HUES6 (cell line): Measurements from ENCODE around the gene TCF12.
"Not testable (repeated sequence)": the region's sequence is repeated elsewhere in the genome, so short reads cannot be mapped to it uniquely, and the experiment has no call there.

ENCODE experiments used
- H3K27ac ChIP-seq: 2 replicates; pipeline ENCODE4 v1.7.0; 2013; ENCODE audit warnings: low read depth, mild to moderate bottlenecking, low read length, inconsistent platforms
- H3K27me3 ChIP-seq: 2 replicates; pipeline ENCODE4 v1.6.1; 2013; ENCODE audit warnings: low read length; ENCODE audit not compliant: control insufficient read depth, insufficient read depth
- H3K36me3 ChIP-seq: 2 replicates; pipeline ENCODE4 v1.6.1; 2013; ENCODE audit warnings: low read length; ENCODE audit not compliant: control insufficient read depth, insufficient read depth
- H3K4me1 ChIP-seq: 2 replicates; pipeline ENCODE4 v1.6.1; 2013; ENCODE audit warnings: low read length; ENCODE audit not compliant: control insufficient read depth, insufficient read depth
- H3K4me3 ChIP-seq: 2 replicates; pipeline ENCODE4 v1.5.1; 2013; ENCODE audit warnings: low read depth, low read length
- H3K9ac ChIP-seq: one replicate; pipeline ENCODE4 v1.6.1; 2013; ENCODE audit warnings: mild to moderate bottlenecking, low read length
- H3K9me3 ChIP-seq: 2 replicates; pipeline ENCODE4 v1.6.1; 2013; ENCODE audit warnings: low read depth, low read length; ENCODE audit not compliant: control insufficient read depth, insufficient read depth

The TCF12 gene

GRCh38 chr15:56931639-56932508 is 13.4 kb downstream of the TCF12 start:
- Histone ChIP-seq H3K4me1 (peaks cover 12% of the 10 kb centered on the region), H3K9me3 (peaks cover 2% of the 10 kb centered on the region; the same call in 1 of the 2 replicates), H3K9ac (no peak overlapping the region), H3K4me3 (no peak overlapping the region), H3K27ac (no peak overlapping the region), H3K27me3 (no peaks in the 10 kb centered on the region), H3K36me3 (peaks cover 15% of the 10 kb centered on the region)

GRCh38 chr15:56932509-56932868 is 14.0 kb downstream of the TCF12 start:
- H3K9me3 ChIP-seq, H3K4me1 ChIP-seq, H3K4me3 ChIP-seq, H3K27me3 ChIP-seq, H3K9ac ChIP-seq, H3K27ac ChIP-seq: not testable (repeated sequence)
- H3K36me3 ChIP-seq, result peaks cover 15% of the 10 kb centered on the region

GRCh38 chr15:56933410-56933809 is 15.0 kb downstream of the TCF12 start:
- H3K27ac ChIP-seq, result no peak overlapping the region
- H3K36me3 ChIP-seq, result peaks cover 12% of the 10 kb centered on the region
- peaks cover 2% of the 10 kb centered on the region; the same call in 1 of the 2 replicates for H3K9me3 ChIP-seq
- no peak overlapping the region for H3K4me3 ChIP-seq
- H3K27me3 ChIP-seq, result no peaks in the 10 kb centered on the region
- H3K9ac ChIP-seq, result no peak overlapping the region
- H3K4me1 ChIP-seq, result peaks cover 4% of the 10 kb centered on the region; the same call in 1 of the 2 replicates

GRCh38 chr15:56933811-56934210 is 15.4 kb downstream of the TCF12 start:
- Histone ChIP-seq H3K9me3 (peaks cover 2% of the 10 kb centered on the region; the same call in 1 of the 2 replicates), H3K27ac (no peak overlapping the region), H3K27me3 (no peaks in the 10 kb centered on the region), H3K4me1 (peaks cover 6% of the 10 kb centered on the region), H3K36me3 (peaks cover 12% of the 10 kb centered on the region; the same call in 1 of the 2 replicates), H3K4me3 (no peak overlapping the region), H3K9ac (no peak overlapping the region)

GRCh38 chr15:56934269-56934668 is 15.8 kb downstream of the TCF12 start:
- Histone ChIP-seq H3K4me1 (peaks cover 3% of the 10 kb centered on the region; the same call in 1 of the 2 replicates), H3K9me3 (peaks cover 2% of the 10 kb centered on the region; the same call in 1 of the 2 replicates), H3K27ac (no peak overlapping the region), H3K27me3 (no peaks in the 10 kb centered on the region), H3K36me3 (peaks cover 9% of the 10 kb centered on the region; the same call in 1 of the 2 replicates), H3K4me3 (no peak overlapping the region), H3K9ac (no peak overlapping the region)

GRCh38 chr15:56936929-56937328 is 18.5 kb downstream of the TCF12 start:
- Histone ChIP-seq H3K27ac (no peak overlapping the region), H3K9ac (no peak overlapping the region), H3K27me3 (no peaks in the 10 kb centered on the region), H3K36me3 (peaks cover 9% of the 10 kb centered on the region; the same call in 1 of the 2 replicates), H3K4me1 (peaks cover 3% of the 10 kb centered on the region; the same call in 1 of the 2 replicates), H3K9me3 (peaks cover 2% of the 10 kb centered on the region; the same call in 1 of the 2 replicates), H3K4me3 (no peak overlapping the region)

- H3K36me3 ChIP-seq, result peaks cover 6% of the 10 kb centered on the region; the same call in 1 of the 2 replicates
- no peak overlapping the region for H3K4me3 ChIP-seq
- H3K27me3 ChIP-seq, result no peaks in the 10 kb centered on the region
- H3K9me3 ChIP-seq, result 0 out of 2 replicates have a peak, but pooled peaks cover 2% of the 10 kb centered on the region
- no peak overlapping the region for H3K9ac ChIP-seq
- peaks cover 3% of the 10 kb centered on the region; the same call in 1 of the 2 replicates for H3K4me1 ChIP-seq
- no peak overlapping the region for H3K27ac ChIP-seq
Measured at GRCh38 chr15:56939257-56939656, 20.8 kb downstream of the TCF12 start.

- Histone ChIP-seq H3K9ac (no peak overlapping the region), H3K27ac (no peak overlapping the region), H3K9me3 (no peaks in the 10 kb centered on the region; the same call in 1 of the 2 replicates), H3K36me3 (no peaks in the 10 kb centered on the region), H3K27me3 (no peaks in the 10 kb centered on the region), H3K4me3 (no peak overlapping the region), H3K4me1 (peaks cover 3% of the 10 kb centered on the region; the same call in 1 of the 2 replicates)
Measured at GRCh38 chr15:56940388-56940787, 21.9 kb downstream of the TCF12 start.

GRCh38 chr15:56942118-56942517 is 23.7 kb downstream of the TCF12 start:
- H3K27me3 ChIP-seq, result no peaks in the 10 kb centered on the region
- H3K9me3 ChIP-seq, result peaks cover 3% of the 10 kb centered on the region; the same call in 1 of the 2 replicates
- no peak overlapping the region for H3K27ac ChIP-seq
- H3K4me1 ChIP-seq, result peaks cover 3% of the 10 kb centered on the region; the same call in 1 of the 2 replicates
- no peak overlapping the region for H3K4me3 ChIP-seq
- no peak overlapping the region for H3K9ac ChIP-seq
- H3K36me3 ChIP-seq, result no peaks in the 10 kb centered on the region

- H3K4me3 ChIP-seq, result no peak overlapping the region
- no peaks in the 10 kb centered on the region for H3K36me3 ChIP-seq
- H3K27ac ChIP-seq, result no peak overlapping the region
Measured at GRCh38 chr15:56943403-56943802, 25.0 kb downstream of the TCF12 start.

GRCh38 chr15:56944485-56944884 is 26.0 kb downstream of the TCF12 start:
- Histone ChIP-seq H3K9ac (no peak overlapping the region), H3K9me3 (peaks cover 3% of the 10 kb centered on the region; the same call in 1 of the 2 replicates), H3K4me3 (no peak overlapping the region), H3K27me3 (no peaks in the 10 kb centered on the region), H3K36me3 (no peaks in the 10 kb centered on the region), H3K27ac (no peak overlapping the region), H3K4me1 (no peaks in the 10 kb centered on the region)

More at GRCh38 chr15:56943403-56943802, 25.0 kb downstream of the TCF12 start:
- no peaks in the 10 kb centered on the region for H3K27me3 ChIP-seq
- H3K4me1 ChIP-seq, result peaks cover 3% of the 10 kb centered on the region; the same call in 1 of the 2 replicates
- peaks cover 3% of the 10 kb centered on the region; the same call in 1 of the 2 replicates for H3K9me3 ChIP-seq
- no peak overlapping the region for H3K9ac ChIP-seq
